GM19023 (cell line): ENCODE data around the gene FAM227A.

Source experiments
- ATAC-seq: cut with Tn5 transposase; IDR thresholded peaks from one replicate; pipeline ENCODE4 v1.9.1; 2021; ENCODE audit warnings: mild to moderate bottlenecking, moderate library complexity; ENCODE audit not compliant: unreplicated experiment

FAM227A gene

DNA sequence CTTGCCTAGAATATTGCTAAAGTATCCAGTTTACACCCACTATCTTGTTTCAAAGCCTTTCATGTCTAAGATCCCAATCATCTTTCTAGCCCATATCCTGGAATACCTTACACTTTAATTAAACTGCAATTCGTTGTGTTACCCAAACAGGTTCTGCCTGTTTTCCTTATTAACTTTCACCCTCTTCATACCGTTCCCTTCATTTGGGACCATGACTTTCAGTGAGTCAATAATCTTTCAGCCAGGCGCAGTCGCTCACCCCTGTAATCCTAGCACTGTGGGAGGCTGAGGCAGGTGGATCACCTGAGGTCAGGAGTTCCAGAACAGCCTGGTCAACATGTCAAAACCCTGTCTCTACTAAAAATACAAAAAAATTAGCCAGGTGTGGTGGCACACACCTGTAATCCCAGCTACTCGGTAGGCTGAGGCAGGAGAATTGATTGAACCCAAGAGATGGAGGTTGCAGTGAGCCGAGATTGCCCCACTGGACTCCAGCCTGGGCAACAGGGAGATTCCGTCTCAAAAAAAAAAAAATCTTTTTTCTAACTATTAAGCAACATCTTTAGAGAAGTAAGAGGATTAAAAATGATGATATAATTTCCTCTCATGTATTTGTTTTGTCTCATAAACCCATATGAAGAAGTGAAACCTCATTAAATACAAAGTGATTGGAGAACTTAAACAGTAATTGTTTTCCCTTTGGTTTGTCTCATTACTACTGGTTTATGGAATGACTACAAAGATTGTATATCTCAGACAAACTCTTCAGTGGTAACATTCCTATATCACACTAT, 106.9 kb downstream of the FAM227A start:
- no peak for ATAC-seq

DNA sequence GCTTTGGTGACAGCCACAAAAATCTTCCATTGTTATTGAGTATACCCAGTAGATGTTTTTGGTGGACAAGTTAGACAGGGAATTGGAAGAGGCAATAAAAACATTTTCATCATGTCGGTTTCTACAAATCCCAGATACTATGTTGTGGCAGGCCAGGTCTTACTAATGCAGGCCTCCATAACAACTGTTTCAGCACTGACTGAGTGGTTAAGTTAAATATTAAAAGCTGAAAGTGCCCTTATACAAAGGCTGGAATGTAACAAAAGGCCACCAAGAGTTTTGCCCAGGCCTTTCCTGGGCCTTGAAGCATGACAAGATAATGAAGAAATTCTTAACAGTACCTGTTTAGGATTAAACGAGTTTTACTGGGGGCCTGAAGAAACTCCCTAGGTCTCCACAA, 115.5 kb downstream of the FAM227A start:
- no peak for ATAC-seq

DNA sequence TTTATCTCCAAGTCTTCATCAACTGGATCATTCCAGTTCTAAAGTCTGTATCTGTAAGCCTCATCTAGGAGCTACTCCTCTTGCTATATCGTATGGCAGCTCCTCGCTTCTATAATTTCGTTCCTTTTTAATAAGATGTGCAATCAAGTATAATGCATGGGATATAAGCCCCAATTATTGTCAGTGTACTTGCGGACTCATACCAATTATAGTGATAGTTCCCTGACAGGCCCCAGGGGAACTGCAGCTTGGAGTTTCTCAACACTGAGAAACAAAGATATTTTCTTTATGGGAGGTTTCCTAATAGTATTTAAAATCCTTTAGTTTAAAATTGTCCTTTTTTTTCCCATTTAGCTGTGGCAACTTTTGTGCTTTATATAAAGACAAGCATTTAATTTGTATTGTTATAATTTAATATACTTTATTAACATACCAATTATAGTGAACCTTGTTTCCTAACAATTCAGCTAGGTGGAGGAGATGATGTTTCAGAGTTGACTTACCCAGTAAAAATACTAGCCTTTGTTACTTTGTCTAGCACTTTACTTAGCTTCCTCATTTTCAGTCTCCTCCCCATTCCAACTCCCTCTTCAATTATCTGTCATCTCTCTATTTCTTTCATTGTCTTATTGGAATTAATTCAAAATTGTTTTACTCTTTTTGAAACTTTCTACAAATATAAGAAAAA, 124.8 kb downstream of the FAM227A start:
- ATAC-seq = no peak
